H9 (cell line): ENCODE data around the gene PGGHG. TPM values are rescaled to one million over a fixed set of nuclear protein-coding genes. Genes with fewer than 3 reads are reported as not detected.

ENCODE experiments used
- DNase-seq: peaks from one replicate; pipeline ENCODE4 v3.0.0-alpha.2; 2017
- H2AFZ ChIP-seq: one replicate; pipeline ENCODE4 v1.6.1; 2013; ENCODE audit warnings: mild to moderate bottlenecking, low read length, control low read depth, moderate library complexity
- H2AK5ac ChIP-seq: 2 replicates; pipeline ENCODE4 v1.6.1; 2013; ENCODE audit warnings: low read length, control low read depth, mixed read lengths; ENCODE audit not compliant: insufficient read length
- H2BK120ac ChIP-seq: one replicate; pipeline ENCODE4 v1.6.1; 2013; ENCODE audit warnings: low read depth, mild to moderate bottlenecking, low read length, control low read depth, inconsistent platforms; ENCODE audit not compliant: poor library complexity, severe bottlenecking
- H2BK12ac ChIP-seq: 2 replicates; pipeline ENCODE4 v1.6.1; 2013; ENCODE audit warnings: low read length, control low read depth, mixed read lengths, low read depth; ENCODE audit not compliant: insufficient read length
- H2BK15ac ChIP-seq: 2 replicates; pipeline ENCODE4 v1.6.1; 2013; ENCODE audit warnings: low read depth, low read length, control low read depth
- H2BK20ac ChIP-seq: one replicate; pipeline ENCODE4 v1.6.1; 2013; ENCODE audit warnings: low read depth, mild to moderate bottlenecking, low read length, control low read depth, inconsistent platforms; ENCODE audit not compliant: poor library complexity, severe bottlenecking
- H2BK5ac ChIP-seq: 2 replicates; pipeline ENCODE4 v1.6.1; 2013; ENCODE audit warnings: low read length, control low read depth, mixed read lengths; ENCODE audit not compliant: insufficient read length
- H3K14ac ChIP-seq: 2 replicates; pipeline ENCODE4 v1.6.1; 2013; ENCODE audit warnings: low read length, control low read depth; ENCODE audit not compliant: insufficient read depth
- H3K18ac ChIP-seq: 2 replicates; pipeline ENCODE4 v1.6.1; 2013; ENCODE audit warnings: low read depth, mild to moderate bottlenecking, mixed read lengths, low read length, control low read depth; ENCODE audit not compliant: insufficient read length
- H3K23ac ChIP-seq: 2 replicates; pipeline ENCODE4 v1.6.1; 2013; ENCODE audit warnings: low read length, control low read depth, mixed read lengths, low read depth; ENCODE audit not compliant: insufficient read length
- H3K23me2 ChIP-seq: 2 replicates; pipeline ENCODE4 v1.6.1; 2013; ENCODE audit warnings: low read depth, mild to moderate bottlenecking, mixed read lengths, low read length, control low read depth; ENCODE audit not compliant: insufficient read length, poor library complexity, severe bottlenecking
- H3K27ac ChIP-seq: 2 replicates; pipeline ENCODE4 v1.5.1; 2013; ENCODE audit warnings: low read length, control low read depth, mixed read lengths, low read depth; ENCODE audit not compliant: insufficient read length
- H3K27me3 ChIP-seq: 2 replicates; pipeline ENCODE4 v1.6.1; 2013; ENCODE audit warnings: low read length, control low read depth, inconsistent platforms; ENCODE audit not compliant: insufficient read depth
- H3K4ac ChIP-seq: 2 replicates; pipeline ENCODE4 v1.6.1; 2013; ENCODE audit warnings: low read depth, mild to moderate bottlenecking, control low read depth, inconsistent platforms, low read length, moderate library complexity
- H3K4me1 ChIP-seq: 2 replicates; pipeline ENCODE4 v1.6.1; 2013; ENCODE audit warnings: low read length, control low read depth, inconsistent platforms; ENCODE audit not compliant: insufficient read depth
- H3K4me2 ChIP-seq: 2 replicates; pipeline ENCODE4 v1.6.1; 2013; ENCODE audit warnings: low read length, control low read depth, mixed read lengths; ENCODE audit not compliant: insufficient read length, insufficient read depth
- H3K56ac ChIP-seq: 2 replicates; pipeline ENCODE4 v1.6.1; 2013; ENCODE audit warnings: low read depth, mild to moderate bottlenecking, mixed read lengths, low read length, control low read depth; ENCODE audit not compliant: insufficient read length
- H3K79me1 ChIP-seq: 2 replicates; pipeline ENCODE4 v1.6.1; 2013; ENCODE audit warnings: low read depth, mild to moderate bottlenecking, moderate library complexity, low read length, control low read depth, inconsistent platforms; ENCODE audit not compliant: insufficient read depth, poor library complexity, severe bottlenecking
- H3K79me2 ChIP-seq: 2 replicates; pipeline ENCODE4 v1.6.1; 2013; ENCODE audit warnings: low read length, control low read depth, inconsistent platforms; ENCODE audit not compliant: insufficient read depth
- H3K9ac ChIP-seq: 2 replicates; pipeline ENCODE4 v1.6.1; 2013; ENCODE audit warnings: low read length, control low read depth, mixed read lengths; ENCODE audit not compliant: insufficient read length; ENCODE audit errors: extremely low read depth
- H3K9me3 ChIP-seq: one replicate; pipeline ENCODE4 v1.6.1; 2013; ENCODE audit warnings: low read depth, low read length, inconsistent platforms; ENCODE audit not compliant: control insufficient read depth
- H3T11ph ChIP-seq: one replicate; pipeline ENCODE4 v1.6.1; 2013; ENCODE audit warnings: mild to moderate bottlenecking, low read length, control low read depth, inconsistent platforms
- H4K20me1 ChIP-seq: one replicate; pipeline ENCODE4 v1.6.1; 2013; ENCODE audit not compliant: control insufficient read depth, insufficient read length, insufficient read depth
- H4K5ac ChIP-seq: 2 replicates; pipeline ENCODE4 v1.6.1; 2013; ENCODE audit warnings: low read depth, mild to moderate bottlenecking, mixed read lengths, low read length, control low read depth; ENCODE audit not compliant: insufficient read length
- H4K8ac ChIP-seq: replicated peaks from 2 replicates; pipeline ENCODE4 v1.6.1; 2013; ENCODE audit warnings: low read length, control low read depth, mixed read lengths, low read depth; ENCODE audit not compliant: insufficient read length
- H4K91ac ChIP-seq: 2 replicates; pipeline ENCODE4 v1.6.1; 2013; ENCODE audit warnings: low read depth, mild to moderate bottlenecking, moderate library complexity, mixed read lengths, low read length, control low read depth; ENCODE audit not compliant: insufficient read length
- H3K27ac Mint-ChIP-seq, 3 experiments: 2 replicates in 2 of 3; 3 replicates in 1 of 3; pipeline ENCODE4 v1.8.0; 2020 to 2021; ENCODE audit warnings: mixed read lengths in 3 of 3, mild to moderate bottlenecking in 1 of 3, moderate library complexity in 1 of 3
- H3K27me3 Mint-ChIP-seq: 2 replicates; pipeline ENCODE4 v1.8.0; 2021; ENCODE audit warnings: low read depth, mild to moderate bottlenecking, moderate library complexity, mixed read lengths
- H3K36me3 Mint-ChIP-seq, 3 experiments: 2 replicates in 2 of 3; 3 replicates in 1 of 3; pipeline ENCODE4 v1.8.0; 2020 to 2021; ENCODE audit warnings: low read depth in 3 of 3, mixed read lengths in 3 of 3; ENCODE audit not compliant: insufficient read depth in 1 of 3
- H3K4me1 Mint-ChIP-seq, 2 experiments: 2 replicates each; pipeline ENCODE4 v1.8.0; 2020; ENCODE audit warnings: mixed read lengths in 2 of 2
- H3K4me3 Mint-ChIP-seq, 2 experiments: 2 replicates in 1 of 2; 3 replicates in 1 of 2; pipeline ENCODE4 v1.8.0; 2020 to 2021; ENCODE audit warnings: mild to moderate bottlenecking in 2 of 2, mixed read lengths in 2 of 2, moderate library complexity in 1 of 2
- H3K9me3 Mint-ChIP-seq, 2 experiments: 2 replicates in 1 of 2; 3 replicates in 1 of 2; pipeline ENCODE4 v1.8.0; 2020; ENCODE audit warnings: mild to moderate bottlenecking in 2 of 2, mixed read lengths in 2 of 2, moderate library complexity in 1 of 2
- CTCF ChIP-seq: fragments of 200-600 bp; sonication (generic); conservative IDR thresholded peaks from 3 replicates; pipeline ENCODE4 v1.8.0; 2021; ENCODE audit warnings: antibody characterized with exemption, mild to moderate bottlenecking
- WGBS: extraction: QIAGEN DNeasy Blood & Tissue Kit; methylation state at CpG from one replicate; pipeline ENCODE4 v1.1.7; 2013; ENCODE audit warnings: missing lambda C conversion rate, low lambda C conversion rate, mixed read lengths; ENCODE audit not compliant: insufficient read length; ENCODE audit errors: extremely low coverage; 5-methylcytosine and 5-hydroxymethylcytosine counted together
- total RNA-seq: library from RNA; stranded (reverse); gene quantifications from 2 replicates; pipeline ENCODE4 v1.2.1, GENCODE V29; 2021

Gene PGGHG
- total RNA-seq, 1 experiment from 2014 or later: 58.3 TPM

GRCh38 chr11:282630-283360 lies 6.1 kb upstream of the PGGHG start:
- H3K9me3 Mint-ChIP-seq: peaks cover 0 to 2% of the 10 kb centered on the region in 2 experiments; a peak in 1 of 5 replicates

More at GRCh38 chr11:282630-283360, 6.1 kb upstream of the PGGHG start:
- Histone ChIP-seq H3T11ph (no peak overlapping the region), H4K20me1 (no peaks in the 10 kb centered on the region), H3K23ac (no peak overlapping the region), H3K9me3 (no peaks in the 10 kb centered on the region), H3K79me1 (no peaks in the 10 kb centered on the region), H3K23me2 (no peaks in the 10 kb centered on the region), H2AK5ac (no peak overlapping the region), H2BK120ac (no peak overlapping the region), H3K79me2 (no peaks in the 10 kb centered on the region), H3K56ac (no peak overlapping the region), H2BK15ac (no peak overlapping the region), H3K4ac (no peak overlapping the region), H3K4me1 (no peaks in the 10 kb centered on the region), H4K5ac (no peak overlapping the region), H3K18ac (no peak overlapping the region), H3K14ac (no peak overlapping the region), H3K27ac (no peak overlapping the region), H4K8ac (no peak overlapping the region), H2AFZ (no peak overlapping the region), H2BK5ac (no peak overlapping the region), H3K27me3 (peaks cover 2% of the 10 kb centered on the region; the same call in 1 of the 2 replicates), H3K9ac (no peak overlapping the region), H2BK20ac (no peak overlapping the region), H3K4me2 (no peak overlapping the region), H4K91ac (no peak overlapping the region), H2BK12ac (no peak overlapping the region)
- Mint-ChIP-seq H3K27ac (peak overlapping the region; percentile 25 to 61 (median 32); a peak in 4 of 7 replicates), H3K36me3 (no peaks in the 10 kb centered on the region; a peak in 2 of 7 replicates), H3K4me1 (peaks cover 25 to 32% of the 10 kb centered on the region in 2 experiments), H3K4me3 (no peak overlapping the region; a peak in 1 of 5 replicates), H3K27me3 (peaks cover 7% of the 10 kb centered on the region)
- TF ChIP-seq CTCF: no peak
- no peak for DNase-seq
- WGBS: no CpG with 5 or more reads among the region's 13 CpGs
